Kidney (tissue), 14 donors: ENCODE measurements around the gene TRIL. TPM values are rescaled to one million over a fixed set of nuclear protein-coding genes. Genes with fewer than 3 reads are reported as not detected.

Experiments
- DNase-seq, 5 donors: peaks; one replicate each; pipeline ENCODE4 v3.0.0-alpha.2; 2013 to 2020
- FAIRE-seq: peaks from 2 replicates; lab custom pipeline; 2012; peaks lifted over from hg19 to GRCh38; lab: Jason Lieb, UNC
- H3K27ac ChIP-seq, 2 donors: one replicate each; pipeline ENCODE4 v1.7.0; 2013; ENCODE audit warnings: low read depth in 2 of 2, low read length in 2 of 2, inconsistent platforms in 1 of 2
- H3K27me3 ChIP-seq: one replicate; pipeline ENCODE4 v1.7.1; 2013; ENCODE audit warnings: low read length, inconsistent platforms; ENCODE audit not compliant: control insufficient read depth, insufficient read depth
- H3K36me3 ChIP-seq, 3 donors: one replicate each; pipeline versions ENCODE4 v1.7.0 to v1.7.1; 2013; ENCODE audit warnings: low read length in 3 of 3, control low read depth in 1 of 3, inconsistent platforms in 1 of 3; ENCODE audit not compliant: insufficient read depth in 3 of 3, control insufficient read depth in 2 of 3
- H3K4me1 ChIP-seq, 3 donors: one replicate each; pipeline versions ENCODE4 v1.7.0 to v1.7.1; 2013; ENCODE audit warnings: low read length in 3 of 3, inconsistent platforms in 1 of 3, low read depth in 1 of 3; ENCODE audit not compliant: control insufficient read depth in 2 of 3, insufficient read depth in 2 of 3
- H3K4me3 ChIP-seq, 3 donors: one replicate each; pipeline versions ENCODE4 v1.7.0 to v1.8.1; 2013; ENCODE audit warnings: low read length in 3 of 3, control low read depth in 1 of 3, inconsistent platforms in 1 of 3
- H3K9ac ChIP-seq, 3 donors: one replicate each; pipeline versions ENCODE4 v1.7.0 to v1.7.1; 2013; ENCODE audit warnings: low read length in 3 of 3, control low read depth in 1 of 3, inconsistent platforms in 1 of 3
- H3K9me3 ChIP-seq, 3 donors: one replicate each; pipeline versions ENCODE4 v1.7.0 to v1.7.1; 2013; ENCODE audit warnings: low read length in 3 of 3, control low read depth in 1 of 3, inconsistent platforms in 1 of 3; ENCODE audit not compliant: control insufficient read depth in 2 of 3, insufficient read depth in 1 of 3
- intact Hi-C: fragments of 100-400 bp; cut with DNase I; formaldehyde crosslinking; loops from one replicate; pipeline ENCODE4 v1.11.1; 2022
- polyA plus RNA-seq: library from polyadenylated mRNA; stranded (reverse); fragments of 350-450 nt; fragmentation: Illumina TruSeq; extraction: RNeasy Lipid Tissue Mini Kit (QIAGEN cat#74804); gene quantifications from one replicate; pipeline ENCODE4 v1.2.3, GENCODE V29; 2014; ENCODE audit warnings: low read depth, low replicate concordance; ENCODE audit not compliant: insufficient read depth
- total RNA-seq: library from RNA; stranded (reverse); fragmentation: NEBNext Ultra II Directional; extraction: Animal tissue kit (Norgen Biotek cat#: 25700); gene quantifications from one replicate; pipeline ENCODE4 v1.2.1, GENCODE V29; 2021
- TF ChIP-seq, protein P1 (sequence below): IDR thresholded peaks from 3 replicates; pipeline ENCODE4 v1.5.1; 2012; ENCODE audit warnings: mild to moderate bottlenecking, moderate library complexity, borderline replicate concordance; ENCODE audit not compliant: insufficient read depth; ENCODE audit errors: extremely low read depth
- donor health status: control.
- donor health status: control.
- donor health status: control.
- donor health status: control.
- donor health status: control.
- donor health status: DM: yes; HTN: yes; CAD: no.
- donor health status: Normal renal cell carcinoma (clear cell type).

TRIL gene
- total and polyA plus RNA-seq, 2 donors from 2014 or later: 4.2 to 6.1 TPM

DNA sequence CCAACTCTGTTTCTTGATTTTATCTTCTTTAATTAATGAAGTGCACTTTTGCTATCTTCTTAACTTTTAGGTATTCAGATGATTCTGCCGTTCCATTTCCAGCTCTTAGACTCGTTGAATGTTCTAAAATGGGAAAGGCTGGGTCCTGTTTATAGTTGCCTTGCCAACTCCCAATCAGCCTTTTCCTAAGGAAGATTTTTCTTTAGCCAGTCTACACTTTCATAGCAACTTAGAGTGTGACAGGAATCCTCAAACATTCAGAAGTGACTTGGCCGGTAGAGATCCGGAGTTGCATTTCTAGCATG, 23.0 kb upstream of the TRIL start:
- no peaks in the 10 kb centered on the region for H3K27me3 ChIP-seq
- H3K27ac ChIP-seq: no peak overlapping the region
- TF ChIP-seq, protein P1, sequence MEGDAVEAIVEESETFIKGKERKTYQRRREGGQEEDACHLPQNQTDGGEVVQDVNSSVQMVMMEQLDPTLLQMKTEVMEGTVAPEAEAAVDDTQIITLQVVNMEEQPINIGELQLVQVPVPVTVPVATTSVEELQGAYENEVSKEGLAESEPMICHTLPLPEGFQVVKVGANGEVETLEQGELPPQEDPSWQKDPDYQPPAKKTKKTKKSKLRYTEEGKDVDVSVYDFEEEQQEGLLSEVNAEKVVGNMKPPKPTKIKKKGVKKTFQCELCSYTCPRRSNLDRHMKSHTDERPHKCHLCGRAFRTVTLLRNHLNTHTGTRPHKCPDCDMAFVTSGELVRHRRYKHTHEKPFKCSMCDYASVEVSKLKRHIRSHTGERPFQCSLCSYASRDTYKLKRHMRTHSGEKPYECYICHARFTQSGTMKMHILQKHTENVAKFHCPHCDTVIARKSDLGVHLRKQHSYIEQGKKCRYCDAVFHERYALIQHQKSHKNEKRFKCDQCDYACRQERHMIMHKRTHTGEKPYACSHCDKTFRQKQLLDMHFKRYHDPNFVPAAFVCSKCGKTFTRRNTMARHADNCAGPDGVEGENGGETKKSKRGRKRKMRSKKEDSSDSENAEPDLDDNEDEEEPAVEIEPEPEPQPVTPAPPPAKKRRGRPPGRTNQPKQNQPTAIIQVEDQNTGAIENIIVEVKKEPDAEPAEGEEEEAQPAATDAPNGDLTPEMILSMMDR: no peak
- no peaks in the 10 kb centered on the region for H3K9me3 ChIP-seq
- no peaks in the 10 kb centered on the region for H3K36me3 ChIP-seq
- no peak overlapping the region for H3K9ac ChIP-seq
- H3K4me1 ChIP-seq: peaks cover 0 to 9% (median 0%) of the 10 kb centered on the region in 3 donors
- no peak overlapping the region for H3K4me3 ChIP-seq
- FAIRE-seq: no peak
- no peak for DNase-seq
- intact Hi-C loops: no loop called here

DNA sequence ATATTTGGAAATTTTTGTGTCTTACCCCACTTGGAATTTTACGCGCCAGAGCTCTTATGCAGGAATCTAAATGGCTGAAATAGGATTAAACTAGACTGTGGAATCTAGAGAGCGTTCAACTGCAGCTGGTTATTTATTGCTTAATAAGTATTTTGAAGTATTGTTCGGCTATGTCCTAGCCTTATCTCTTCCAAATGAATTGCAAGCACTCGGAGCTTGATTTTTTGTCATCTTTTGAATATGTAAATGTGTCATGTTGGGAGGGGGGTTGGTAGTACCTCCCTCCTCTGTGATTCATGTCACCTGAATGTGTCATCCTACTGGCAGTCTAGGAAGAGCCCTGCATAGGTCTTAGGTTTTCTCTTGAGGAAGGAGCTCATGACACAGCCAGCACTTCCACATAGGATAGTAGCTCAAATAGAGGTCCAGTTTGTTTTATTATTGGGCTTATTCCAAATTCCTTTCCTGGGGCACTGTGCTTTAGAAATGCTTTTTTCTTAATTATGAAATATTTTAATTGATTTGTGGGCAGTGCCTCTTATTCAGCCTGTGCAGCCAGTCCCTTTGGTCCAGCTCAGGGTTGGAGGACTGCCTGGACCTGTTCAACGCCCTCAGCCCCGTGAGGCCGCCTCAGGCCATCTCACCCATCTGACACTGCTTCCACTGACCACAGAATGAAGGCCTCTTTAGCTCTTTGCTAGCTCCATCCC, 22.5 kb upstream of the TRIL start:
- TF ChIP-seq, protein P1: no peak
- DNase-seq: no peak
- Histone ChIP-seq H3K4me1 (peaks cover 0 to 9% (median 0%) of the 10 kb centered on the region in 3 donors), H3K9me3 (no peaks in the 10 kb centered on the region), H3K27me3 (no peaks in the 10 kb centered on the region), H3K27ac (no peak overlapping the region), H3K36me3 (no peaks in the 10 kb centered on the region), H3K9ac (no peak overlapping the region), H3K4me3 (no peak overlapping the region)
- intact Hi-C loops: no loop called here
- no peak for FAIRE-seq

DNA sequence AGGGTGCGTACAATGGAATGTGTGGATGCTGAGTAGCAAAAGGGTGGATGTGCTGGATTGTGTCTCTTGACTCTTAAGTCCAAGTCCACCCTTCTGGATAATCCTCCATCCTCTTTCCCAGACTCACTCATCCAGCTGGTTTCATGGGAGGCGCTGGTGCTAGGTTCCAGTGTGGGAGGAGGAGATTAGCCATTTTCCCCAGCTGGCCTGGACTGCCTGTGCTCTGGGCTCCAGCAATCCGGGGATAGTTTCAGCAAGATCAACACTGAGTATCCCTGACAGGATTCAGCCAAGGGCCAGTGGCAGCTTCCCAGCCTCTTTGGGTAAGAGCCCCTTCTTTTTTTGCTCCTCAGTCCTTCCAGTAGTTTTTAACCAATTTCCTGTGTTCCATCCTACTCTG, 21.6 kb upstream of the TRIL start:
- TF ChIP-seq, protein P1: no peak
- H3K9me3 ChIP-seq: no peaks in the 10 kb centered on the region
- peaks cover 0 to 4% (median 0%) of the 10 kb centered on the region in 3 donors for H3K4me1 ChIP-seq
- peak in 1 of 5 donors; percentile 29 for DNase-seq
- no peaks in the 10 kb centered on the region for H3K36me3 ChIP-seq
- intact Hi-C loops: no loop called here
- no peak for FAIRE-seq
- no peaks in the 10 kb centered on the region for H3K27me3 ChIP-seq
- H3K4me3 ChIP-seq: no peak overlapping the region
- no peak overlapping the region for H3K27ac ChIP-seq
- no peak overlapping the region for H3K9ac ChIP-seq

DNA sequence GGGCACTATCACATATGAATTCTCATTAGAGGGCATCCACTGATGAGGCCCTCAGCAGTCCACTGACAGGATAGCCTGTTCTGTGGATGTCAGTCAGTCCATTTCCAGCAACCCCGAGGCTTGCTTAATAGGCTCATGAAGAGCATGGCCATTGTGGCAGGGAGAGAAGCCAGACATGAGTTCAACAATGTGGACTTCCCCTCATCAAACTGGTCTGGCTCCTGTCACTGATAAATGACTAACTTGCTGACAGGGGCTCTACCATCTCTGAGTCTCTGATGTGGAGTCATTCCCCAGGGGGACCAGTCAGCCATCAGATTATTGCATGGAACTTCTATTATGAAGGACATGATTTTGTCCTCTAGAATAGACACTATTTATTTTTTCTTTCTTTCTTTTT, 19.8 kb upstream of the TRIL start:
- Histone ChIP-seq H3K4me1 (no peaks in the 10 kb centered on the region), H3K36me3 (no peaks in the 10 kb centered on the region), H3K27ac (no peak overlapping the region), H3K9ac (no peak overlapping the region), H3K4me3 (no peak overlapping the region), H3K27me3 (no peaks in the 10 kb centered on the region), H3K9me3 (peaks cover 0 to 5% (median 0%) of the 10 kb centered on the region in 3 donors)
- DNase-seq: no peak
- TF ChIP-seq, protein P1: no peak
- FAIRE-seq: no peak
- intact Hi-C loops: no loop called here
